Endodermal cell (in vitro differentiated cells): ENCODE results near the gene LANCL2. TPM values are rescaled to one million over a fixed set of nuclear protein-coding genes. Genes with fewer than 3 reads are reported as not detected.

Experiments used
- DNase-seq: peaks from one replicate; pipeline ENCODE4 v3.0.0-alpha.2; 2017
- H3K27ac ChIP-seq: 2 replicates; pipeline ENCODE4 v1.5.1; 2013; ENCODE audit warnings: mild to moderate bottlenecking, low read depth, low read length, moderate library complexity
- H3K27me3 ChIP-seq: 2 replicates; pipeline ENCODE4 v1.6.1; 2013; ENCODE audit warnings: mild to moderate bottlenecking, low read length, moderate library complexity; ENCODE audit not compliant: insufficient read depth, control insufficient read depth, poor library complexity, severe bottlenecking
- H3K36me3 ChIP-seq: 2 replicates; pipeline ENCODE4 v1.7.0; 2013; ENCODE audit warnings: mild to moderate bottlenecking, low read length, moderate library complexity; ENCODE audit not compliant: control insufficient read depth, insufficient read depth
- H3K4me1 ChIP-seq: one replicate; pipeline ENCODE4 v1.7.0; 2013; ENCODE audit warnings: low read length; ENCODE audit not compliant: control insufficient read depth, insufficient read depth
- H3K4me3 ChIP-seq: 2 replicates; pipeline ENCODE4 v1.5.1; 2013; ENCODE audit warnings: mild to moderate bottlenecking, low read length, moderate library complexity
- H3K9ac ChIP-seq: 2 replicates; pipeline ENCODE4 v1.6.1; 2013; ENCODE audit warnings: mild to moderate bottlenecking, low read length, moderate library complexity; ENCODE audit not compliant: poor library complexity, severe bottlenecking; ENCODE audit errors: extremely low read depth
- H3K9me3 ChIP-seq: 2 replicates; pipeline ENCODE4 v1.6.1; 2013; ENCODE audit warnings: mild to moderate bottlenecking, low read length, moderate library complexity; ENCODE audit not compliant: control insufficient read depth
- H3K27ac Mint-ChIP-seq: 2 replicates; pipeline ENCODE4 v1.8.0; 2020; ENCODE audit warnings: mixed read lengths
- H3K27me3 Mint-ChIP-seq: 2 replicates; pipeline ENCODE4 v1.8.0; 2021; ENCODE audit warnings: mild to moderate bottlenecking, mixed read lengths; ENCODE audit not compliant: insufficient read depth
- H3K36me3 Mint-ChIP-seq: 2 replicates; pipeline ENCODE4 v1.8.0; 2020; ENCODE audit warnings: low read depth, mixed read lengths
- H3K4me1 Mint-ChIP-seq: 2 replicates; pipeline ENCODE4 v1.8.0; 2020; ENCODE audit warnings: mixed read lengths
- H3K4me3 Mint-ChIP-seq: 2 replicates; pipeline ENCODE4 v1.8.0; 2020; ENCODE audit warnings: mild to moderate bottlenecking, moderate library complexity, mixed read lengths
- H3K9me3 Mint-ChIP-seq: 2 replicates; pipeline ENCODE4 v1.8.0; 2020; ENCODE audit warnings: mild to moderate bottlenecking, mixed read lengths
- WGBS, 2 experiments: methylation state at CpG; one replicate each; pipeline versions ENCODE4 v1.1.5 to v1.1.7; 2013; ENCODE audit warnings: missing lambda C conversion rate in 2 of 2, mixed read lengths in 1 of 2; ENCODE audit not compliant: insufficient coverage in 1 of 2, insufficient read length in 1 of 2; 5-methylcytosine and 5-hydroxymethylcytosine counted together
- total RNA-seq, 2 donors: library from RNA; stranded (reverse); fragmentation: NEBNext Ultra II Directional in 1 of 2; extraction: Animal tissue kit (Norgen Biotek cat#: 25700) in 1 of 2; gene quantifications; 2 replicates in 1 of 2; 3 replicates in 1 of 2; pipeline ENCODE4 v1.2.1, GENCODE V29; 2021
- TF ChIP-seq, protein P1 (sequence below): fragments of 200-600 bp; sonication (generic); conservative IDR thresholded peaks from 2 replicates; pipeline ENCODE4 v1.5.0; 2021; ENCODE audit warnings: antibody characterized with exemption, mild to moderate bottlenecking

The LANCL2 gene
- total RNA-seq, 2 donors from 2014 or later, result 9.4 to 17.7 TPM

DNA sequence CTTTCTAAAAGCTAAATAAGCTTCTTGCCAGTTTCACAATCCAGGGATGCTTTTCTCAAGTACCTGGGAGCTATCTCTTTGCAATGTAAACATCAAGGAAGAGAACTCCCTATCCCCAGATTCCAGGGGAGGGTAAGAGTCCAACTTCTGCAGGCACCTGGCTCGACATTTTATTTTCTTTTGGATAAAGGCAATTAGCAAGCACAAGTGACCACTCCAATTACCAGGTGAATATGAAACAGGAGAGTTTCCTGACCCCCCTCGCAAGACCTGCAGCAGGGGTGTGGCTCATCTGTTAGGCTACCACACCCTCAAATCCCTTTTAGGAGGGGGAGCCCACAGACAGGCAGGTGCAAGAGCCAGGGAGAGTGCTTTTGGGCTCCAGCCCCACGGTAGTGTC is 28.6 kb upstream of the LANCL2 start:
- H3K27me3 Mint-ChIP-seq, result no peaks in the 10 kb centered on the region
- DNase-seq, result no peak
- no peak overlapping the region for H3K9ac ChIP-seq
- H3K4me1 ChIP-seq, result no peaks in the 10 kb centered on the region
- H3K4me3 ChIP-seq, result no peak overlapping the region
- no peak overlapping the region for H3K27ac Mint-ChIP-seq
- H3K27me3 ChIP-seq, result no peaks in the 10 kb centered on the region
- WGBS, 2 experiments, result 79 to 82% methylated on average over 3 of the region's 3 CpGs
- H3K27ac ChIP-seq, result no peak overlapping the region
- no peaks in the 10 kb centered on the region for H3K36me3 ChIP-seq
- TF ChIP-seq, protein P1, sequence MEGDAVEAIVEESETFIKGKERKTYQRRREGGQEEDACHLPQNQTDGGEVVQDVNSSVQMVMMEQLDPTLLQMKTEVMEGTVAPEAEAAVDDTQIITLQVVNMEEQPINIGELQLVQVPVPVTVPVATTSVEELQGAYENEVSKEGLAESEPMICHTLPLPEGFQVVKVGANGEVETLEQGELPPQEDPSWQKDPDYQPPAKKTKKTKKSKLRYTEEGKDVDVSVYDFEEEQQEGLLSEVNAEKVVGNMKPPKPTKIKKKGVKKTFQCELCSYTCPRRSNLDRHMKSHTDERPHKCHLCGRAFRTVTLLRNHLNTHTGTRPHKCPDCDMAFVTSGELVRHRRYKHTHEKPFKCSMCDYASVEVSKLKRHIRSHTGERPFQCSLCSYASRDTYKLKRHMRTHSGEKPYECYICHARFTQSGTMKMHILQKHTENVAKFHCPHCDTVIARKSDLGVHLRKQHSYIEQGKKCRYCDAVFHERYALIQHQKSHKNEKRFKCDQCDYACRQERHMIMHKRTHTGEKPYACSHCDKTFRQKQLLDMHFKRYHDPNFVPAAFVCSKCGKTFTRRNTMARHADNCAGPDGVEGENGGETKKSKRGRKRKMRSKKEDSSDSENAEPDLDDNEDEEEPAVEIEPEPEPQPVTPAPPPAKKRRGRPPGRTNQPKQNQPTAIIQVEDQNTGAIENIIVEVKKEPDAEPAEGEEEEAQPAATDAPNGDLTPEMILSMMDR, result no peak
- H3K9me3 Mint-ChIP-seq, result peaks cover 1% of the 10 kb centered on the region
- no peaks in the 10 kb centered on the region for H3K36me3 Mint-ChIP-seq
- H3K4me1 Mint-ChIP-seq, result no peaks in the 10 kb centered on the region
- H3K9me3 ChIP-seq, result no peaks in the 10 kb centered on the region
- H3K4me3 Mint-ChIP-seq, result no peak overlapping the region

DNA sequence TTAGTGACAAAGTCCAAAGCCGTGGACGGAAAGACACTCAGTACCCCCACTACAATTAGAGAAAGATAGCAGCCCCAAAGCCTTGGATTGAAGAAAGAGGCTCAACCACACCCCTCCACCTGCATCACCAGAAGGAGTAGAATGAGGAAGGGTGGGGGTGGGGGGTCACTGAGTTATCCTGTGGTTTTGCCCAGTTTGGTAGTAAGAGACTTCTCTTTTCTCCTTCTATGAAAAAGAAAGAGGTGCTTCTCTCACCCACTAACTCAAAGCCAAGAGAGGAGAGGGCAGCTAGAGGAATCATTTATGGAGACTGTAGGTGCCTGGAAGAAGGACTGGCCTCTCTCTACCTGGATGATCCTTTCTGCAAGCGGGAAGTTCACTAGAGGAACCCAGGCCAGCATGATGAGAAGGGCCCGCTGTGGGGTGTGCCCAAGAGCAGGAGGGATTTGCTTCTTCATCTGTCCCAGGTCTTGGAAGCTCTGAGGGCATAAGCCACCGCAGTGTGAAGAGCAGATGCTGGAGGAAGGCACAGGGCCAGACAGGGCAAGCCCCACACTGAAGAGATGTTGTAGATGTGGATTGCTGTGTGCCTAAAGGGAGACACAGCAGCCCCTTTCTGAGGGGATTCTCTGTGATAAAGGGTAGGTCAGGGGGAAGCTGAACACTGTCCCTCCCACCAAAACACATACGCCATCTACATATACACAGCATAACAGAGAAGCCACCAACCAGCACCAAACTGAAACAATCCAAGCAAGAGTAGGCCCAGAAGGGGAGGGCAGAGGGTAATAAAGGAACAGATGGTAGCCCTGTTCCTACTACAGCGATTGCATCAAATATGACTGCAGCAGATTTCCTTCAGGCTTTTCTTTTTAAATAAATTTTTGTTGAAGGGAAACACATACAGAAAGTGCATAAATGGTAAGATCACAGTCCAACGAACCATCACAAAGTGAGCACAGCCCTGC is 25.8 kb upstream of the LANCL2 start:
- Histone ChIP-seq H3K4me1 (no peaks in the 10 kb centered on the region), H3K36me3 (no peaks in the 10 kb centered on the region), H3K27me3 (no peaks in the 10 kb centered on the region), H3K9ac (no peak overlapping the region), H3K4me3 (no peak overlapping the region), H3K27ac (no peak overlapping the region), H3K9me3 (no peaks in the 10 kb centered on the region)
- no peak overlapping the region for H3K27ac Mint-ChIP-seq
- H3K36me3 Mint-ChIP-seq, result no peaks in the 10 kb centered on the region
- TF ChIP-seq, protein P1, result no peak
- 84 to 88% methylated on average over 5 to 8 of the region's 8 CpGs for WGBS, 2 experiments
- H3K4me1 Mint-ChIP-seq, result no peaks in the 10 kb centered on the region
- peaks cover 9% of the 10 kb centered on the region for H3K27me3 Mint-ChIP-seq
- H3K9me3 Mint-ChIP-seq, result peaks cover 4% of the 10 kb centered on the region
- no peak overlapping the region for H3K4me3 Mint-ChIP-seq
- no peak for DNase-seq

- WGBS, 2 experiments, result 82 to 93% methylated on average over 12 to 27 of the region's 27 CpGs
- TF ChIP-seq, protein P1, result no peak
- H3K4me3 Mint-ChIP-seq, result no peak overlapping the region
Observed at GRCh38 chr7:55342216-55342871, 22.8 kb upstream of the LANCL2 start.

More at GRCh38 chr7:55342216-55342871, 22.8 kb upstream of the LANCL2 start:
- no peaks in the 10 kb centered on the region for H3K4me1 ChIP-seq
- H3K9me3 ChIP-seq, result no peaks in the 10 kb centered on the region
- no peak overlapping the region for H3K27ac ChIP-seq
- H3K27me3 ChIP-seq, result no peaks in the 10 kb centered on the region
- peaks cover 8% of the 10 kb centered on the region for H3K9me3 Mint-ChIP-seq
- H3K9ac ChIP-seq, result no peak overlapping the region
- H3K4me1 Mint-ChIP-seq, result no peaks in the 10 kb centered on the region
- no peak for DNase-seq
- H3K4me3 ChIP-seq, result no peak overlapping the region
- H3K27me3 Mint-ChIP-seq, result peaks cover 14% of the 10 kb centered on the region
- no peaks in the 10 kb centered on the region for H3K36me3 Mint-ChIP-seq
- no peak overlapping the region for H3K27ac Mint-ChIP-seq
- H3K36me3 ChIP-seq, result no peaks in the 10 kb centered on the region
